ENCODE measurements around the gene SLC40A1.
A peak's percentile ranks its signal among the peaks of the same experiment; 100 is the strongest.

SLC40A1 gene

GRCh38 chr2:189623049-189623448 is 42.5 kb upstream of the SLC40A1 start:
- DNase-seq (ENCODE audit: low read depth): no peak
- TF ChIP-seq CTCF (conservative IDR thresholded peaks at IDR 0.05; ENCODE audit: control insufficient read depth, insufficient read depth, low read depth, low read length): no peak
- no peak overlapping the region for H3K4me3 ChIP-seq (ENCODE audit: control insufficient read depth, low read depth, low read length)

GRCh38 chr2:189621781-189622180 is 41.2 kb upstream of the SLC40A1 start:
- no peak for TF ChIP-seq CTCF (conservative IDR thresholded peaks at IDR 0.05; ENCODE audit: control insufficient read depth, insufficient read depth, low read depth, low read length)
- DNase-seq (ENCODE audit: low read depth): no peak
- no peak overlapping the region for H3K4me3 ChIP-seq (ENCODE audit: control insufficient read depth, low read depth, low read length)

GRCh38 chr2:189618197-189618596 is 37.6 kb upstream of the SLC40A1 start:
- no peak for DNase-seq (ENCODE audit: low read depth)
- H3K4me3 ChIP-seq (ENCODE audit: control insufficient read depth, low read depth, low read length): no peak overlapping the region
- no peak for TF ChIP-seq CTCF (conservative IDR thresholded peaks at IDR 0.05; ENCODE audit: control insufficient read depth, insufficient read depth, low read depth, low read length)

- no peak for DNase-seq (ENCODE audit: low read depth)
- no peak for TF ChIP-seq CTCF (conservative IDR thresholded peaks at IDR 0.05; ENCODE audit: control insufficient read depth, insufficient read depth, low read depth, low read length)
- H3K4me3 ChIP-seq (ENCODE audit: control insufficient read depth, low read depth, low read length): no peak overlapping the region
Observed at GRCh38 chr2:189614585-189614984, 34.0 kb upstream of the SLC40A1 start.

- DNase-seq (ENCODE audit: low read depth): peak; percentile 38
- no peak for TF ChIP-seq CTCF (conservative IDR thresholded peaks at IDR 0.05; ENCODE audit: control insufficient read depth, insufficient read depth, low read depth, low read length)
- H3K4me3 ChIP-seq (ENCODE audit: control insufficient read depth, low read depth, low read length): peak overlapping the region; percentile 43
Observed at GRCh38 chr2:189613650-189614420, 33.2 kb upstream of the SLC40A1 start.

- peak overlapping the region; percentile 43 for H3K4me3 ChIP-seq (ENCODE audit: control insufficient read depth, low read depth, low read length)
- TF ChIP-seq CTCF (conservative IDR thresholded peaks at IDR 0.05; ENCODE audit: control insufficient read depth, insufficient read depth, low read depth, low read length): no peak
- peak; percentile 88 for DNase-seq (ENCODE audit: low read depth)
Observed at GRCh38 chr2:189613077-189613636, 32.6 kb upstream of the SLC40A1 start.
